HepG2 (cell line): ENCODE data around the gene ZNF32. TPM values are rescaled to one million over a fixed set of nuclear protein-coding genes. Genes with fewer than 3 reads are reported as not detected.

Experiments
- ATAC-seq: fragments of 200-7000 bp; cut with Tn5 transposase; 3 replicates; pipeline ENCODE4 v1.9.1; 2020; ENCODE audit warnings: mild to moderate bottlenecking, moderate library complexity
- BruUV-seq: library from RNA; stranded (reverse); fragments of 400-500 nt; replicated peaks from 2 replicates; lab custom pipeline; 2021; lab: Mats Ljungman, UMichigan
- CTCF ChIA-PET: fragments of 300-600 bp; formaldehyde crosslinking; extraction: SDS; loops from one replicate; lab custom pipeline; 2021; ENCODE audit warnings: low total read pairs, inconsistent platforms, low intra/inter-chr PET ratio; lab: Yijun Ruan, JAX
- POLR2A ChIA-PET: fragments of 350-600 bp; sonication (Branson Sonifier 250); formaldehyde crosslinking; loops from one replicate; lab custom pipeline; 2020; ENCODE audit warnings: antibody characterized with exemption, inconsistent platforms; lab: Yijun Ruan, JAX
- DNase-seq: peaks from one replicate; pipeline ENCODE4 v3.0.0-alpha.2; 2015; ENCODE audit warnings: low spot score
- FAIRE-seq: peaks from 3 replicates; lab custom pipeline; 2011; peaks lifted over from hg19 to GRCh38; lab: Jason Lieb, UNC
- H2AFZ ChIP-seq: one replicate; pipeline ENCODE4 v1.6.1; 2011; ENCODE audit warnings: low read length, inconsistent platforms
- H3K27ac ChIP-seq: fragments of 300-600 bp; 3 replicates; pipeline ENCODE4 v1.8.0; 2011; ENCODE audit warnings: mixed run types, mild to moderate bottlenecking, mixed read lengths, low read length, inconsistent platforms; ENCODE audit not compliant: insufficient read depth; ENCODE audit errors: extremely low read length
- H3K27me3 ChIP-seq, 2 experiments: fragments of 200-600 bp in 1 of 2; 2 replicates in 1 of 2; 3 replicates in 1 of 2; pipeline versions ENCODE4 v1.6.0 to v1.8.0; 2011; ENCODE audit warnings: low read length in 2 of 2, mild to moderate bottlenecking in 2 of 2, moderate library complexity in 2 of 2, inconsistent platforms in 1 of 2; ENCODE audit not compliant: insufficient read depth in 2 of 2, control insufficient read depth in 1 of 2
- H3K36me3 ChIP-seq, 2 experiments: fragments of 200-600 bp in 1 of 2; replicated peaks in 1 of 2; 2 replicates in 1 of 2; 3 replicates in 1 of 2; pipeline versions ENCODE4 v1.5.1 to v1.8.0; 2011; ENCODE audit warnings: low read length in 2 of 2, inconsistent platforms in 1 of 2; ENCODE audit not compliant: insufficient read depth in 2 of 2, control insufficient read depth in 1 of 2
- H3K4me1 ChIP-seq: 2 replicates; pipeline ENCODE4 v1.5.1; 2012; ENCODE audit warnings: low read length, inconsistent platforms; ENCODE audit not compliant: insufficient read depth
- H3K4me2 ChIP-seq: 2 replicates; pipeline ENCODE4 v1.6.0; 2011; ENCODE audit warnings: low read depth, low read length, inconsistent platforms
- H3K4me3 ChIP-seq, 3 experiments: fragments of 200-600 bp in 1 of 3; sonication (generic), shearing (Covaris generic) in 1 of 3; replicated peaks in 1 of 3; 2 replicates each; pipeline ENCODE4 v1.5.1; 2011 to 2016; ENCODE audit warnings: low read length in 3 of 3, inconsistent platforms in 2 of 3, low read depth in 2 of 3, mild to moderate bottlenecking in 2 of 3, control low read depth in 1 of 3, mixed read lengths in 1 of 3; ENCODE audit not compliant: insufficient read depth in 1 of 3
- H3K79me2 ChIP-seq: one replicate; pipeline ENCODE4 v1.6.1; 2011; ENCODE audit warnings: low read length, inconsistent platforms; ENCODE audit not compliant: insufficient read depth
- H3K9ac ChIP-seq: 2 replicates; pipeline ENCODE4 v1.6.0; 2011; ENCODE audit warnings: mild to moderate bottlenecking, low read depth, low read length, inconsistent platforms; ENCODE audit not compliant: insufficient read depth
- H3K9me3 ChIP-seq: 2 replicates; pipeline ENCODE4 v1.5.1; 2012; ENCODE audit warnings: mild to moderate bottlenecking, low read length
- H4K20me1 ChIP-seq: 2 replicates; pipeline ENCODE4 v1.6.0; 2011; ENCODE audit warnings: inconsistent platforms, mild to moderate bottlenecking, low read length, moderate library complexity; ENCODE audit not compliant: insufficient read depth
- ERF ChIP-seq: IDR thresholded peaks from 2 replicates; pipeline ENCODE4 v1.6.1; 2018; ENCODE audit warnings: missing biosample characterization, missing genetic modification reagents
- FOSL2 ChIP-seq: sonication (generic); formaldehyde crosslinking; IDR thresholded peaks from 2 replicates; pipeline ENCODE4 v1.4.0; 2020; ENCODE audit warnings: missing genetic modification reagents
- KAT8 ChIP-seq: IDR thresholded peaks from 2 replicates; pipeline ENCODE4 v1.6.1; 2016; ENCODE audit warnings: missing genetic modification reagents, missing compliant biosample characterization
- KDM2A ChIP-seq: sonication (generic); formaldehyde crosslinking; IDR thresholded peaks from 2 replicates; pipeline ENCODE4 v1.4.0; 2020; ENCODE audit warnings: low read depth, missing genetic modification reagents, borderline replicate concordance
- KLF11 ChIP-seq: IDR thresholded peaks from 2 replicates; pipeline ENCODE4 v1.6.1; 2016; ENCODE audit warnings: missing compliant biosample characterization
- NR2C2 ChIP-seq: sonication (generic); formaldehyde crosslinking; IDR thresholded peaks from 2 replicates; pipeline ENCODE4 v1.4.0; 2020; ENCODE audit warnings: missing genetic modification reagents, mild to moderate bottlenecking, moderate library complexity, borderline replicate concordance
- NR2F1 ChIP-seq, 2 experiments: fragments of 450-650 bp in 1 of 2; formaldehyde crosslinking in 1 of 2; IDR thresholded peaks; 2 replicates each; pipeline versions ENCODE4 v1.5.0 to v1.6.1; 2016 to 2020; ENCODE audit warnings: mild to moderate bottlenecking in 1 of 2, missing compliant biosample characterization in 1 of 2, missing genetic modification reagents in 1 of 2, moderate library complexity in 1 of 2
- NR2F6 ChIP-seq, 2 experiments: IDR thresholded peaks; 2 replicates each; pipeline ENCODE4 v1.6.1; 2016; ENCODE audit warnings: antibody characterized with exemption in 1 of 2, mild to moderate bottlenecking in 1 of 2
- RAD21 ChIP-seq: fragments of 450-650 bp; formaldehyde crosslinking; IDR thresholded peaks from 2 replicates; pipeline ENCODE4 v1.5.0; 2020; ENCODE audit warnings: mild to moderate bottlenecking
- RXRB ChIP-seq: IDR thresholded peaks from 2 replicates; pipeline ENCODE4 v1.6.1; 2016; ENCODE audit warnings: borderline replicate concordance, missing genetic modification reagents, missing compliant biosample characterization
- SALL1 ChIP-seq: sonication (generic); formaldehyde crosslinking; IDR thresholded peaks from 2 replicates; pipeline ENCODE4 v1.8.0; 2022; ENCODE audit warnings: mild to moderate bottlenecking, missing genetic modification reagents
- SIX1 ChIP-seq: sonication (generic); formaldehyde crosslinking; IDR thresholded peaks from 2 replicates; pipeline ENCODE4 v1.4.0; 2020; ENCODE audit warnings: missing genetic modification reagents, borderline replicate concordance
- SMC3 ChIP-seq: IDR thresholded peaks from 2 replicates; pipeline ENCODE4 v1.6.1; 2011; ENCODE audit warnings: low read length, improper control_type of control experiment
- STAG1 ChIP-seq: sonication (generic); formaldehyde crosslinking; IDR thresholded peaks from 2 replicates; pipeline ENCODE4 v1.4.0; 2020; ENCODE audit warnings: missing genetic modification reagents
- YEATS2 ChIP-seq: sonication (generic); formaldehyde crosslinking; IDR thresholded peaks from 2 replicates; pipeline ENCODE4 v1.4.0; 2020; ENCODE audit warnings: missing genetic modification reagents, borderline replicate concordance
- ZFX ChIP-seq: sonication (generic); formaldehyde crosslinking; IDR thresholded peaks from 2 replicates; pipeline ENCODE4 v1.4.0; 2020; ENCODE audit warnings: mild to moderate bottlenecking, low read depth, missing genetic modification reagents, moderate library complexity
- ZGPAT ChIP-seq: IDR thresholded peaks from 2 replicates; pipeline ENCODE4 v1.6.1; 2016; ENCODE audit warnings: mild to moderate bottlenecking
- ZMYM4 ChIP-seq: sonication (generic); formaldehyde crosslinking; IDR thresholded peaks from 2 replicates; pipeline ENCODE4 v1.8.1; 2023; ENCODE audit warnings: mild to moderate bottlenecking, missing genetic modification reagents
- ZNF772 ChIP-seq: sonication (generic); formaldehyde crosslinking; IDR thresholded peaks from 2 replicates; pipeline ENCODE4 v1.5.0; 2020; ENCODE audit warnings: mild to moderate bottlenecking, missing genetic modification reagents
- ZNF780A ChIP-seq: sonication (generic); formaldehyde crosslinking; IDR thresholded peaks from 2 replicates; pipeline ENCODE4 v1.8.0; 2022; ENCODE audit warnings: mild to moderate bottlenecking, missing genetic modification reagents, moderate library complexity
- WGBS: methylation state at CpG from one replicate; pipeline ENCODE4 v1.1.6; 2017; ENCODE audit warnings: low lambda C conversion rate; 5-methylcytosine and 5-hydroxymethylcytosine counted together
- in situ Hi-C: cut with HindIII; loops from 2 replicates; pipeline ENCODE4 v1.10.0; 2017; ENCODE audit warnings: low pct_unique_long_range_greater_than_20kb; ENCODE audit not compliant: extremely low pct_ligation_motif_present
- intact Hi-C: fragments of 100-400 bp; cut with micrococcal nuclease; formaldehyde crosslinking; loops from one replicate; pipeline ENCODE4 v1.10.0; 2022; ENCODE audit not compliant: unreplicated experiment
- polyA plus RNA-seq, 8 experiments: library from polyadenylated mRNA; depleted of rRNA in 3 of 8; stranded (reverse) in 7 of 8; unstranded in 1 of 8; fragments of >200 nt; fragmentation: Illumina TruSeq in 4 of 8; extraction: Trizol in 4 of 8; gene quantifications; 2 replicates each; pipeline versions ENCODE4 v1.2.1 to v1.2.3, GENCODE V29; 2011 to 2016; ENCODE audit warnings: low read depth in 4 of 8, missing spikeins in 1 of 8, mixed read lengths in 1 of 8; ENCODE audit not compliant: insufficient read depth in 1 of 8
- total RNA-seq, 5 experiments: library from RNA; depleted of rRNA; stranded (reverse); fragments of >200 nt; fragmentation: Illumina TruSeq; extraction: Trizol; gene quantifications; 2 replicates each; pipeline ENCODE4 v1.2.3, GENCODE V29; 2016; ENCODE audit warnings: low read depth in 1 of 5
- TF ChIP-seq, protein P1 (sequence below): sonication (generic); formaldehyde crosslinking; IDR thresholded peaks from 2 replicates; pipeline ENCODE4 v1.5.0; 2020; ENCODE audit warnings: mild to moderate bottlenecking, low read depth, missing genetic modification reagents, borderline replicate concordance
- TF ChIP-seq, protein P2 (sequence below): sonication (generic); formaldehyde crosslinking; IDR thresholded peaks from 2 replicates; pipeline ENCODE4 v1.8.1; 2023; ENCODE audit warnings: mild to moderate bottlenecking, moderate library complexity, missing genetic modification reagents

ZNF32 gene
- total and polyA plus RNA-seq, 2 of the 13 experiments (the other 11 are each of a cell fraction or from before 2014, with no cell fraction given), result 12.5 to 16.9 TPM

- no peak overlapping the region for H3K9ac ChIP-seq
- no peaks in the 10 kb centered on the region for H3K4me1 ChIP-seq
- H3K4me3 ChIP-seq, result no peak overlapping the region
- FAIRE-seq (peak; percentile 90), ATAC-seq (peak; percentile 94), DNase-seq (peak; percentile 69)
- no peak overlapping the region for H3K27ac ChIP-seq
- CTCF ChIA-PET, result interaction anchor here (0.8 to 2.4 kb wide), 4 partner anchors 715 to 1253 kb away, joined by 3 to 19 read pairs (median 7); no protein-coding TSS in a partner anchor
- H3K36me3 ChIP-seq, result no peaks in the 10 kb centered on the region
- intact Hi-C loops, result loop anchor here (1.0 to 2.0 kb wide), 3 partner anchors 714 to 1193 kb away; no protein-coding TSS in a partner anchor
- POLR2A ChIA-PET, result no interaction called here
- no peak overlapping the region for H2AFZ ChIP-seq
- no TSS peak for BruUV-seq
- no peaks in the 10 kb centered on the region for H3K79me2 ChIP-seq
- peaks cover 0 to 4% of the 10 kb centered on the region in 2 experiments; a peak in 2 of 5 replicates for H3K27me3 ChIP-seq
- no peaks in the 10 kb centered on the region for H3K9me3 ChIP-seq
- in situ Hi-C loops, result loop anchor here (5.0 kb wide), 2 partner anchors 715 to 1190 kb away; partner anchors contain the start of gene CXCL12
- H4K20me1 ChIP-seq, result no peaks in the 10 kb centered on the region
- no peak overlapping the region for H3K4me2 ChIP-seq
- WGBS, result 38% methylated on average over 17 of the region's 18 CpGs
- TF ChIP-seq NR2C2 (CRISPR knock-in tag) (no peak), SIX1 (no peak), FOSL2 (CRISPR knock-in tag) (0 out of 2 replicates have a peak, but pooled peaks have one; percentile 23), NR2F1 (CRISPR knock-in tag; IDR thresholded peaks at IDR 0.05) (peak; percentile 78 to 84), ZFX (CRISPR knock-in tag) (peak; percentile 52; the same call in 1 of the 2 replicates), ZMYM4 (CRISPR knock-in tag) (peak; percentile 35; the same call in 1 of the 2 replicates), ZNF780A (CRISPR knock-in tag) (no peak), SALL1 (CRISPR knock-in tag) (0 out of 2 replicates have a peak, but pooled peaks have one; percentile 24), ZNF772 (no peak), KAT8 (CRISPR knock-in tag) (peak; percentile 33; the same call in 1 of the 2 replicates), STAG1 (CRISPR knock-in tag) (peak; percentile 98), RAD21 (peak; percentile 79), NR2F6 (IDR thresholded peaks at IDR 0.05) (peak; percentile 82), NR2F6 (CRISPR knock-in tag; IDR thresholded peaks at IDR 0.05) (peak; percentile 91), RXRB (peak; percentile 49; the same call in 1 of the 2 replicates), ERF (CRISPR knock-in tag) (0 out of 2 replicates have a peak, but pooled peaks have one; percentile 44), YEATS2 (CRISPR knock-in tag) (0 out of 2 replicates have a peak, but pooled peaks have one; percentile 23), ZGPAT (CRISPR knock-in tag) (0 out of 2 replicates have a peak, but pooled peaks have one; percentile 27), KDM2A (CRISPR knock-in tag) (peak; percentile 41; the same call in 1 of the 2 replicates), SMC3 (peak; percentile 94), KLF11 (CRISPR knock-in tag) (no peak)
- TF ChIP-seq, protein P1, sequence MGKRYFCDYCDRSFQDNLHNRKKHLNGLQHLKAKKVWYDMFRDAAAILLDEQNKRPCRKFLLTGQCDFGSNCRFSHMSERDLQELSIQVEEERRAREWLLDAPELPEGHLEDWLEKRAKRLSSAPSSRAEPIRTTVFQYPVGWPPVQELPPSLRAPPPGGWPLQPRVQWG (CRISPR knock-in tag), result no peak
- TF ChIP-seq, protein P2, sequence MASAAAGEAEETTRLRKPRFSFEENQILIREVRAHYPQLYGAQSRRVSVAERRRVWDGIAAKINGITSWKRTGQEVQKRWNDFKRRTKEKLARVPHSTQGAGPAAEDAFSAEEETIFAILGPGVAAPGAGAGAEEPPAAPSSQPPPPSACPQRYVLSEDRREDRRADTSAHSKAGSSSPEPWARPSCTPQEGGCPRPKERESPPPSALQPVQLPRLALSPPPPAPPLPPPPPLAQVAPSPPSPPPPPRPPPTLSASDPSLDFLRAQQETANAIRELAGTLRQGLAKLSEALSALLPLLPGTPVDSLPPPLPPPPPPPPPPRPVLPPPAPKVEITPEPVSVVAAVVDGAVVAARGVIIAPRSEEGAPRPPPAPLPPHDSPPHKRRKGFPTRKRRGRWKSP (CRISPR knock-in tag), result peak; percentile 72
These were observed 23.2 kb upstream of the ZNF32 start for GRCh38 chr10:43671659-43672531.
